Caco-2 (cell line): ENCODE measurements around the gene ZBED1. TPM values are rescaled to one million over a fixed set of nuclear protein-coding genes. Genes with fewer than 3 reads are reported as not detected.
A peak's percentile ranks its signal among the peaks of the same experiment; 100 is the strongest.

Experiments
- BruUV-seq: library from RNA; stranded (reverse); fragments of 400-500 nt; replicated peaks from 2 replicates; lab custom pipeline; 2021; lab: Mats Ljungman, UMichigan
- CTCF ChIA-PET: fragments of 300-600 bp; sonication (Branson Sonifier 250); formaldehyde crosslinking; loops from one replicate; lab custom pipeline; 2022; ENCODE audit warnings: antibody characterized with exemption; lab: Charles Lee
- POLR2A ChIA-PET: fragments of 300-600 bp; sonication (Branson Sonifier 250); formaldehyde crosslinking; loops from one replicate; lab custom pipeline; 2022; ENCODE audit warnings: antibody characterized with exemption; lab: Charles Lee
- DNase-seq, 2 experiments: peaks; one replicate each; pipeline versions ENCODE4 v3.0.0 to v3.0.0-alpha.2; 2020 to 2022
- H3K27me3 ChIP-seq: replicated peaks from 2 replicates; pipeline ENCODE4 v1.6.0; 2011; ENCODE audit warnings: low read length; ENCODE audit not compliant: control insufficient read depth, insufficient read depth
- H3K36me3 ChIP-seq: 2 replicates; pipeline ENCODE4 v1.5.1; 2011; ENCODE audit warnings: low read length; ENCODE audit not compliant: control insufficient read depth, insufficient read depth
- H3K4me1 ChIP-seq: fragments of 250-450 bp; sonication (Bioruptor Pico); 2 replicates; pipeline ENCODE4 v1.5.1; 2020; ENCODE audit warnings: mild to moderate bottlenecking
- H3K4me3 ChIP-seq: 2 replicates; pipeline ENCODE4 v1.5.1; 2011; ENCODE audit warnings: low read depth, mild to moderate bottlenecking, control low read depth, low read length
- H3K9me3 ChIP-seq: fragments of 250-450 bp; sonication (Bioruptor Pico); 2 replicates; pipeline ENCODE4 v1.5.1; 2020; ENCODE audit warnings: mild to moderate bottlenecking, moderate library complexity
- H3K27ac Mint-ChIP-seq: one replicate; pipeline ENCODE4 v1.8.0; 2022; ENCODE audit warnings: mixed read lengths; ENCODE audit not compliant: unreplicated experiment
- H3K27me3 Mint-ChIP-seq: one replicate; pipeline ENCODE4 v1.8.0; 2022; ENCODE audit warnings: mixed read lengths; ENCODE audit not compliant: insufficient read depth, unreplicated experiment
- H3K36me3 Mint-ChIP-seq: one replicate; pipeline ENCODE4 v1.8.0; 2022; ENCODE audit warnings: mild to moderate bottlenecking, mixed read lengths; ENCODE audit not compliant: insufficient read depth, unreplicated experiment
- H3K4me1 Mint-ChIP-seq: one replicate; pipeline ENCODE4 v1.8.0; 2022; ENCODE audit warnings: low read depth, mixed read lengths; ENCODE audit not compliant: unreplicated experiment
- H3K4me3 Mint-ChIP-seq: one replicate; pipeline ENCODE4 v1.8.0; 2022; ENCODE audit warnings: mild to moderate bottlenecking, moderate library complexity, mixed read lengths; ENCODE audit not compliant: unreplicated experiment
- H3K9me3 Mint-ChIP-seq: one replicate; pipeline ENCODE4 v1.8.0; 2022; ENCODE audit warnings: mixed read lengths; ENCODE audit not compliant: unreplicated experiment
- intact Hi-C: fragments of 100-400 bp; cut with micrococcal nuclease; formaldehyde crosslinking; loops from one replicate; pipeline ENCODE4 v1.10.0; 2022; ENCODE audit not compliant: unreplicated experiment
- total RNA-seq: library from RNA; stranded (reverse); gene quantifications from 2 replicates; pipeline ENCODE4 v1.2.3, GENCODE V29; 2022
- TF ChIP-seq, protein P1 (sequence below), 2 experiments: fragments of 200-600 bp in 1 of 2; IDR thresholded peaks; 1 replicate in 1 of 2; 2 replicates in 1 of 2; pipeline versions ENCODE4 v1.5.1 to v1.8.0; 2011 to 2022; ENCODE audit warnings: antibody characterized with exemption in 1 of 2, control low read depth in 1 of 2, inconsistent platforms in 1 of 2, low read depth in 1 of 2, low read length in 1 of 2, mild to moderate bottlenecking in 1 of 2, moderate library complexity in 1 of 2; ENCODE audit not compliant: insufficient read depth in 1 of 2, severe bottlenecking in 1 of 2, unreplicated experiment in 1 of 2

ZBED1 gene
- total RNA-seq, 1 experiment from 2014 or later: 68.8 TPM

DNA sequence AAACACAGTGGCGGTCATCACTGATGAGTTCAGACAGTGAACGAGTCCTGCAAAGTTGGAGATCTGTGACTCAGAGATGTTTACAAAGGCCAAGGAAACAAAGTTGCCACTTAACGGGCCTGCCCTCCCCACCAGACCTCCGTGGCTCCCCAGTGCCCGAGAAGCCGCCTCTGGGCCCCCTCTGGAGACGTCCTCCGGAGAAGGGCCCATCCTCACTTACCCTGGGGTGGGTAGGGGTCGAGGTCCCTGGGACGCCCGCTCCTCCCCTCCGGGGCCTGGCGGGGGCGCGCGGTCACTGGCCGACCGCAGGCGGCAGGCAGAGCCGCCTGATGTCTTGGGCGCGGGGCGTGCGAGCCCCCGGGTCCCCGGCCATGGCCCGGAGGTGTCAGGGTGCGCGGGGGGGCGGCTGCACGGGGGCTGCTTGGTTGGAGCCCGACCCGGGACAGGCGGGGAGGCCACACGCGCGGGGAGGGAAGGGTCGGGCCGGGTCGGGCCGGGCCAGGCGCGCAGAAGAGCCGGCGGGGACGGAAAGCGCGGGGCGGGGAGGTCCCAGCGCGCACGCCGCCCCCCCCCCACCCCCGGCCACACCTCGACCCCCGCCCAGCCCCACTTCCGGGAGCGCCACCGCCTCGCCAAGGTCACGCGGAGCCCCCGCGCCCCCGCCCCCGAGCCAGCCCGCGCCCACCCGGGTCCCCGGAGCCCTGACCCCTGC lies 529 bp downstream of the ZBED1 start:
- peak; percentile 59 to 78 for DNase-seq
- H3K4me3 Mint-ChIP-seq: peak overlapping the region; percentile 74
- ChIA-PET POLR2A (no interaction called here), CTCF (no interaction called here)
- Histone ChIP-seq H3K27me3 (no peaks in the 10 kb centered on the region), H3K4me1 (peaks cover 28% of the 10 kb centered on the region), H3K36me3 (no peaks in the 10 kb centered on the region; the same call in 1 of the 2 replicates), H3K9me3 (no peaks in the 10 kb centered on the region), H3K4me3 (peak overlapping the region; percentile 48)
- no peaks in the 10 kb centered on the region for H3K27me3 Mint-ChIP-seq
- H3K27ac Mint-ChIP-seq: peak overlapping the region; percentile 89
- BruUV-seq: no TSS peak
- intact Hi-C loops: no loop called here
- H3K36me3 Mint-ChIP-seq: peaks cover 45% of the 10 kb centered on the region
- no peaks in the 10 kb centered on the region for H3K9me3 Mint-ChIP-seq
- no peaks in the 10 kb centered on the region for H3K4me1 Mint-ChIP-seq
- TF ChIP-seq, protein P1, sequence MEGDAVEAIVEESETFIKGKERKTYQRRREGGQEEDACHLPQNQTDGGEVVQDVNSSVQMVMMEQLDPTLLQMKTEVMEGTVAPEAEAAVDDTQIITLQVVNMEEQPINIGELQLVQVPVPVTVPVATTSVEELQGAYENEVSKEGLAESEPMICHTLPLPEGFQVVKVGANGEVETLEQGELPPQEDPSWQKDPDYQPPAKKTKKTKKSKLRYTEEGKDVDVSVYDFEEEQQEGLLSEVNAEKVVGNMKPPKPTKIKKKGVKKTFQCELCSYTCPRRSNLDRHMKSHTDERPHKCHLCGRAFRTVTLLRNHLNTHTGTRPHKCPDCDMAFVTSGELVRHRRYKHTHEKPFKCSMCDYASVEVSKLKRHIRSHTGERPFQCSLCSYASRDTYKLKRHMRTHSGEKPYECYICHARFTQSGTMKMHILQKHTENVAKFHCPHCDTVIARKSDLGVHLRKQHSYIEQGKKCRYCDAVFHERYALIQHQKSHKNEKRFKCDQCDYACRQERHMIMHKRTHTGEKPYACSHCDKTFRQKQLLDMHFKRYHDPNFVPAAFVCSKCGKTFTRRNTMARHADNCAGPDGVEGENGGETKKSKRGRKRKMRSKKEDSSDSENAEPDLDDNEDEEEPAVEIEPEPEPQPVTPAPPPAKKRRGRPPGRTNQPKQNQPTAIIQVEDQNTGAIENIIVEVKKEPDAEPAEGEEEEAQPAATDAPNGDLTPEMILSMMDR (IDR thresholded peaks at IDR 0.05; ENCODE audit: insufficient read depth in 1 of 2, low read depth in 1 of 2, low read length in 1 of 2, severe bottlenecking in 1 of 2, unreplicated experiment in 1 of 2): peak in 1 of 2 experiments; percentile 36

DNA sequence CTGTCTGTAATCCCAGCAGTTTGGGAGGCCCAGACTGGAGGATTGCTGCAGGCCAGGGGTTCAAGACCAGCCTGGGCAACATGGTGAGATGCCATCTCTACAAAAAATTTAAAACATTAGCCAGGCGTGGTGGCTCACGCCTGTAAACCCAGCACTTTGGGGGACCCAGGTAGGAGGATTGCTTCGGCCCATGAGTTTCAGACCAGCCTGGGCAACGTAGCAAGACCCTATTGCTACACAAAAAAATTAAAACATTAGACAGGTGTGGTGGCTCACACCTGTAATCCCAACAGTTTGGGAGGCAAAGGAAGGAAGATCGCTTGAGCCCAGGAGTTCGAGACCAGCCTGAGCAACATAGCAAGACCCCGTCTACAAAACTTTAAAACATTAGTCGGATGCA lies 1.3 kb downstream of the ZBED1 start:
- H3K4me3 Mint-ChIP-seq: peak overlapping the region; percentile 74
- CTCF ChIA-PET: no interaction called here
- H3K9me3 ChIP-seq: no peaks in the 10 kb centered on the region
- intact Hi-C loops: loop anchor here (5.0 kb wide), 3 partner anchors 107 to 177 kb away; no protein-coding TSS in a partner anchor
- H3K36me3 ChIP-seq: no peaks in the 10 kb centered on the region; the same call in 1 of the 2 replicates
- no TSS peak for BruUV-seq
- POLR2A ChIA-PET: no interaction called here
- TF ChIP-seq, protein P1 (IDR thresholded peaks at IDR 0.05; ENCODE audit: insufficient read depth in 1 of 2, low read depth in 1 of 2, low read length in 1 of 2, severe bottlenecking in 1 of 2, unreplicated experiment in 1 of 2): no peak
- no peaks in the 10 kb centered on the region for H3K27me3 Mint-ChIP-seq
- H3K9me3 Mint-ChIP-seq: no peaks in the 10 kb centered on the region
- no peak for DNase-seq
- peak overlapping the region; percentile 89 for H3K27ac Mint-ChIP-seq
- no peaks in the 10 kb centered on the region for H3K27me3 ChIP-seq
- peak overlapping the region; percentile 48 for H3K4me3 ChIP-seq
- H3K4me1 ChIP-seq: peaks cover 28% of the 10 kb centered on the region
- peaks cover 45% of the 10 kb centered on the region for H3K36me3 Mint-ChIP-seq
- H3K4me1 Mint-ChIP-seq: no peaks in the 10 kb centered on the region

DNA sequence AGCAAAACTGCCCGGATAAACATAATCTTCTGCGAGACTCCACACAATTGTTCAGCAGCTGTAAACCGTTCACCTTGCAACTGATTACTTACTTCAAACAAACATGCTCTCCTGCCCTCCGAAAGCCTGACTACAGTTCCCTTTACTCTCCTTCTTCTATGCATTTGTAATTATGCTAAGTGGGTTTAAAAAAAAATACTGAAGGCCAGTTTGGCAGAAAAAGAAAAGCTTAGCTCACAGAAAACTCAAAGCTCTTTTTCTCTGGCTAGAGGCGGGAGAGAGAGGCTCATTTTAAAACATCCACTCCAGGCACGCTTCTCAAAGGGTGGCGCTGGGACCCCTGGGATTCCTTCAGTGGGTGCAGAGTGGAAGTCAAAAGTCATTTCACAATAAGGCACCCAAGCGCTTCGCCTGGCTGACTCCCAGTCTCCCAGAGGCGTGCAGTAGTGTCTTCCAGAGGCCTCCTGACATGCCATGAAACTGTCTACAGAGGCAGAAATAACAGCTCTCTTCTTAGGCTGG lies 1.9 kb downstream of the ZBED1 start:
- ChIA-PET CTCF (no interaction called here), POLR2A (no interaction called here)
- intact Hi-C loops: loop anchor here (1.0 to 5.0 kb wide), 5 partner anchors 14 to 177 kb away; no protein-coding TSS in a partner anchor
- Mint-ChIP-seq H3K4me1 (no peaks in the 10 kb centered on the region), H3K9me3 (no peaks in the 10 kb centered on the region), H3K27ac (peak overlapping the region; percentile 89), H3K4me3 (peak overlapping the region; percentile 74), H3K27me3 (no peaks in the 10 kb centered on the region), H3K36me3 (peaks cover 46% of the 10 kb centered on the region)
- TF ChIP-seq, protein P1 (IDR thresholded peaks at IDR 0.05; ENCODE audit: insufficient read depth in 1 of 2, low read depth in 1 of 2, low read length in 1 of 2, severe bottlenecking in 1 of 2, unreplicated experiment in 1 of 2): no peak
- Histone ChIP-seq H3K4me3 (peak overlapping the region; percentile 48), H3K36me3 (no peaks in the 10 kb centered on the region; the same call in 1 of the 2 replicates), H3K4me1 (peaks cover 28% of the 10 kb centered on the region), H3K9me3 (no peaks in the 10 kb centered on the region), H3K27me3 (no peaks in the 10 kb centered on the region)
- BruUV-seq: TSS peak; percentile 54
- DNase-seq: peak in 1 of 2 experiments; percentile 50
